Measurements from ENCODE around the gene TRIM64.
"Not testable (repeated sequence)": the region's sequence is repeated elsewhere in the genome, so short reads cannot be mapped to it uniquely, and the experiment has no call there.

TRIM64 gene, protein sequence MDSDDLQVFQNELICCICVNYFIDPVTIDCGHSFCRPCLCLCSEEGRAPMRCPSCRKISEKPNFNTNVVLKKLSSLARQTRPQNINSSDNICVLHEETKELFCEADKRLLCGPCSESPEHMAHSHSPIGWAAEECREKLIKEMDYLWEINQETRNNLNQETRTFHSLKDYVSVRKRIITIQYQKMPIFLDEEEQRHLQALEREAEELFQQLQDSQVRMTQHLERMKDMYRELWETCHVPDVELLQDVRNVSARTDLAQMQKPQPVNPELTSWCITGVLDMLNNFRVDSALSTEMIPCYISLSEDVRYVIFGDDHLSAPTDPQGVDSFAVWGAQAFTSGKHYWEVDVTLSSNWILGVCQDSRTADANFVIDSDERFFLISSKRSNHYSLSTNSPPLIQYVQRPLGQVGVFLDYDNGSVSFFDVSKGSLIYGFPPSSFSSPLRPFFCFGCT

GRCh38 chr11:89965737-89966136 is at the start of gene TRIM64:
Gene TRIM64, plus strand, starts transcription at chr11:89966037. Its CDS starts 2,467 bp downstream, at chr11:89968504.
- not testable (repeated sequence) for DNase-seq (ENCODE audit: low spot score)

GRCh38 chr11:89922195-89922660 is 43.6 kb upstream of the TRIM64 start, which contains the start of gene TRIM49D1:
Gene TRIM49D1, minus strand, starts transcription at chr11:89922245. Its CDS starts 4,535 bp downstream, at chr11:89917710.
- no peak for DNase-seq (ENCODE audit: low spot score)

DNA sequence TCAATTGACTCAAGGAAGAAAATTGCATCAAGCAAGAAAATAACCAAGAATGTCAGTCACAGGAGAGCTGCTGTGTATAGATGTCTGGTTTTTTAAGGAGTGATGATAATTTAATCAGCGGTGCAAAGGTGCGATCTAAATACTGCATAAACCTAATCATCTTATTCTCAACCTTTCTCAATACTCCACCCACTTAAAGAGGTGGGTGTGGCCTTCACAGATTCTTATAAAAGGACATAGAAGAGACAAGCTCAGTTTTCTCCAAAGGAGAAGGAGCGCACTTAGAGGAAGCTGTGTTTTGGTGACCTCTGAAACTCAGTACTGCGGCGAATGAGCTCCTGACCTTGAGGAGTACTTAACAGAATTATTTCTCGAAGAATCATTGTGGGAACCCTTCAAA is 42.1 kb upstream of the TRIM64 start, which contains the start of gene TRIM49D2:
Gene TRIM49D2 (plus strand): TSS at position 301 of the 400 bp plus-strand sequence. CDS start 2,698 bp downstream, outside the sequence.
- not testable (repeated sequence) for DNase-seq (ENCODE audit: low spot score)

DNA sequence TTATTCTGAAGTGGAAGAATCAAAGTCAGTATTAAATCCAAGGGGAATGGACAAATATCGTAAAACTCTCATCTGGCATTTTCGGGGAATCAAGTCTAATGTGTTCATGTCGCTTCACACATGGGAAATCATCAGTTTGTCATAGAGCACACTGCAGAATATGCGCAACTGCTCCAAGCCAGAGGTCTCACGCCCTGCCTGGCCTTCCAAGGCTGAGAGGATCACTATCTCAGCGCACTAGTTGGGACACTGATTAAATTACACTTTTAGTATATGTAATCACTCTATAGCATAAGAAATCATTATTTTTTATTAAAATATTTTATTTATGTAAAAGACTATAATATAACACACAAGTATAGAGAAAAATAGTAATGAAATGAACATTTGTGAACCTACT is 5.0 kb upstream of the TRIM64 start:
- DNase-seq (ENCODE audit: low spot score): not testable (repeated sequence)
